A549 (cell line): Measurements from ENCODE around the gene DMAC2. TPM values are rescaled to one million over a fixed set of nuclear protein-coding genes. Genes with fewer than 3 reads are reported as not detected.
A peak's percentile ranks its signal among the peaks of the same experiment; 100 is the strongest.

Experiments used
- ATAC-seq, 2 experiments: fragments of 200-7000 bp in 1 of 2; fragments of >200 bp in 1 of 2; cut with Nextera tagmentation in 1 of 2; cut with Tn5 transposase in 1 of 2; 3 replicates each; pipeline versions ENCODE4 v1.8.0 to v1.9.1; 2018 to 2020; ENCODE audit warnings: mild to moderate bottlenecking in 1 of 2, moderate library complexity in 1 of 2
- CTCF ChIA-PET: fragments of 300-600 bp; sonication (Branson Sonifier 250); formaldehyde crosslinking; extraction: SDS; loops from one replicate; lab custom pipeline; 2021; ENCODE audit warnings: antibody characterized with exemption, inconsistent platforms; lab: Yijun Ruan, JAX
- POLR2A ChIA-PET: fragments of 350-600 bp; formaldehyde crosslinking; extraction: SDS; loops from one replicate; lab custom pipeline; 2021; ENCODE audit warnings: antibody characterized with exemption, inconsistent platforms; lab: Yijun Ruan, JAX
- DNase-seq, 2 experiments: peaks; one replicate each; pipeline versions ENCODE4 v3.0.0 to v3.0.0-alpha.2; 2011 to 2016; ENCODE audit warnings: low read depth in 1 of 2, low spot score in 1 of 2
- FAIRE-seq: peaks from 2 replicates; lab custom pipeline; 2011; peaks lifted over from hg19 to GRCh38; lab: Jason Lieb, UNC
- H3K27ac ChIP-seq, 2 experiments: fragments of >200 bp; sonication (Bioruptor Twin); formaldehyde crosslinking; 3 replicates each; pipeline ENCODE4 v1.5.1; 2016 to 2017
- H3K4me1 ChIP-seq: fragments of >200 bp; sonication (Bioruptor Twin); formaldehyde crosslinking; 3 replicates; pipeline ENCODE4 v1.6.1; 2016
- H3K4me2 ChIP-seq: fragments of >200 bp; sonication (Bioruptor Twin); formaldehyde crosslinking; 3 replicates; pipeline ENCODE4 v1.6.1; 2016
- H3K4me3 ChIP-seq: fragments of >200 bp; sonication (Bioruptor Twin); formaldehyde crosslinking; 3 replicates; pipeline ENCODE4 v1.5.1; 2016
- H3K9me3 ChIP-seq: fragments of >200 bp; sonication (Bioruptor Twin); formaldehyde crosslinking; 3 replicates; pipeline ENCODE4 v1.6.1; 2016
- CBX8 ChIP-seq: fragments of 200-600 bp; sonication (generic); IDR thresholded peaks from 2 replicates; pipeline ENCODE4 v1.6.1; 2016
- CEBPB ChIP-seq, 2 experiments: fragments of >200 bp in 1 of 2; sonication (Bioruptor Twin) in 1 of 2; formaldehyde crosslinking in 1 of 2; IDR thresholded peaks; 2 replicates each; pipeline ENCODE4 v1.6.1; 2012 to 2016
- CHD2 ChIP-seq: fragments of 150-350 bp; IDR thresholded peaks from 2 replicates; pipeline ENCODE4 v1.6.1; 2014; ENCODE audit warnings: low read length; ENCODE audit not compliant: partially characterized antibody
- CHD4 ChIP-seq: fragments of 200-600 bp; sonication (generic); IDR thresholded peaks from 2 replicates; pipeline ENCODE4 v1.6.1; 2016; ENCODE audit warnings: antibody characterized with exemption, mild to moderate bottlenecking, borderline replicate concordance
- EHF ChIP-seq: fragments of 250-450 bp; sonication (Bioruptor Pico); IDR thresholded peaks from 2 replicates; pipeline ENCODE4 v1.5.0; 2020; ENCODE audit warnings: mild to moderate bottlenecking
- EP300 ChIP-seq, 2 experiments: fragments of >200 bp; sonication (Bioruptor Twin); formaldehyde crosslinking; IDR thresholded peaks; 2 replicates in 1 of 2; 3 replicates in 1 of 2; pipeline ENCODE4 v1.6.1; 2016 to 2017
- GATA3 ChIP-seq: IDR thresholded peaks from 2 replicates; pipeline ENCODE4 v1.6.1; 2012; ENCODE audit warnings: borderline replicate concordance
- HDAC2 ChIP-seq: fragments of 200-600 bp; sonication (generic); IDR thresholded peaks from 2 replicates; pipeline ENCODE4 v1.6.1; 2016
- HEYL ChIP-seq: fragments of 250-450 bp; sonication (Bioruptor Pico); IDR thresholded peaks from 2 replicates; pipeline ENCODE4 v1.8.0; 2021; ENCODE audit warnings: mild to moderate bottlenecking, moderate library complexity
- HOXA7 ChIP-seq: fragments of 250-450 bp; sonication (Bioruptor Pico); IDR thresholded peaks from 2 replicates; pipeline ENCODE4 v1.5.0; 2020; ENCODE audit warnings: mild to moderate bottlenecking, moderate library complexity
- KDM1A ChIP-seq: fragments of 200-600 bp; sonication (generic); IDR thresholded peaks from 2 replicates; pipeline ENCODE4 v1.6.1; 2016; ENCODE audit warnings: low read depth, mild to moderate bottlenecking
- KDM5A ChIP-seq: fragments of 200-600 bp; sonication (generic); IDR thresholded peaks from 2 replicates; pipeline ENCODE4 v1.6.1; 2016; ENCODE audit warnings: antibody characterized with exemption, mild to moderate bottlenecking
- PHF8 ChIP-seq: fragments of 200-600 bp; sonication (generic); IDR thresholded peaks from 2 replicates; pipeline ENCODE4 v1.6.1; 2016; ENCODE audit warnings: low read depth, mild to moderate bottlenecking, antibody characterized with exemption, moderate library complexity, borderline replicate concordance
- POLR2AphosphoS2 ChIP-seq: conservative IDR thresholded peaks from 2 replicates; pipeline ENCODE4 v1.6.1; 2012; ENCODE audit warnings: low read length, improper control_type of control experiment, inconsistent platforms
- RAD21 ChIP-seq, 2 experiments: fragments of >200 bp in 1 of 2; sonication (Bioruptor Twin) in 1 of 2; formaldehyde crosslinking in 1 of 2; IDR thresholded peaks in 1 of 2; conservative IDR thresholded peaks in 1 of 2; 2 replicates in 1 of 2; 3 replicates in 1 of 2; pipeline ENCODE4 v1.6.1; 2012 to 2018; ENCODE audit warnings: inconsistent platforms in 1 of 2
- RCOR1 ChIP-seq: fragments of 150-350 bp; IDR thresholded peaks from 2 replicates; pipeline ENCODE4 v1.6.1; 2014; ENCODE audit warnings: antibody characterized with exemption, low read length, low read depth
- RFX5 ChIP-seq: fragments of 450-650 bp; IDR thresholded peaks from 2 replicates; pipeline ENCODE4 v1.7.1; 2014; ENCODE audit warnings: antibody characterized with exemption, mild to moderate bottlenecking, moderate library complexity
- SMC3 ChIP-seq: fragments of >200 bp; sonication (Bioruptor Twin); formaldehyde crosslinking; IDR thresholded peaks from 3 replicates; pipeline ENCODE4 v1.6.1; 2018; ENCODE audit warnings: inconsistent platforms
- TFCP2L1 ChIP-seq: fragments of 250-450 bp; sonication (Bioruptor Pico); IDR thresholded peaks from 2 replicates; pipeline ENCODE4 v1.5.0; 2021; ENCODE audit warnings: mild to moderate bottlenecking
- ZC3H11A ChIP-seq: fragments of 450-650 bp; IDR thresholded peaks from 2 replicates; pipeline ENCODE4 v1.6.1; 2014; ENCODE audit warnings: antibody characterized with exemption, mild to moderate bottlenecking
- ZNF302 ChIP-seq: fragments of 250-450 bp; sonication (Bioruptor Pico); IDR thresholded peaks from 2 replicates; pipeline ENCODE4 v1.9.0; 2021; ENCODE audit warnings: inconsistent platforms, mild to moderate bottlenecking, moderate library complexity
- WGBS: methylation state at CpG from one replicate; pipeline ENCODE4 v1.1.6; 2017; ENCODE audit errors: missing lambda C conversion rate; 5-methylcytosine and 5-hydroxymethylcytosine counted together
- polyA plus RNA-seq, 4 experiments: library from polyadenylated mRNA; depleted of rRNA in 3 of 4; stranded (reverse); fragments of >200 nt; fragmentation: RNase III in 1 of 4; extraction: RNeasy Plus Mini Kit Qiagen cat#74134 plus additional on column Dnase treatment in 1 of 4; gene quantifications; 2 replicates in 3 of 4; 3 replicates in 1 of 4; pipeline ENCODE4 v1.2.3, GENCODE V29; 2011 to 2017
- TF ChIP-seq, protein P1 (sequence below): fragments of >200 bp; sonication (Bioruptor Twin); formaldehyde crosslinking; IDR thresholded peaks from 3 replicates; pipeline ENCODE4 v1.5.1; 2016
- TF ChIP-seq, protein P2 (sequence below): fragments of 250-450 bp; sonication (Bioruptor Pico); IDR thresholded peaks from 2 replicates; pipeline ENCODE4 v1.5.0; 2021; ENCODE audit warnings: mild to moderate bottlenecking, moderate library complexity, borderline replicate concordance
- TF ChIP-seq, protein P3 (sequence below): fragments of 200-600 bp; sonication (generic); IDR thresholded peaks from 2 replicates; pipeline ENCODE4 v1.6.1; 2016; ENCODE audit warnings: antibody characterized with exemption, mild to moderate bottlenecking, moderate library complexity
- TF ChIP-seq, protein P4 (sequence below): fragments of 450-650 bp; IDR thresholded peaks from 2 replicates; pipeline ENCODE4 v1.6.1; 2014; ENCODE audit warnings: antibody characterized with exemption

Gene DMAC2
- polyA plus RNA-seq, 2 of the 4 experiments (the other 2 are of a cell fraction), result 132 to 155 TPM

DNA sequence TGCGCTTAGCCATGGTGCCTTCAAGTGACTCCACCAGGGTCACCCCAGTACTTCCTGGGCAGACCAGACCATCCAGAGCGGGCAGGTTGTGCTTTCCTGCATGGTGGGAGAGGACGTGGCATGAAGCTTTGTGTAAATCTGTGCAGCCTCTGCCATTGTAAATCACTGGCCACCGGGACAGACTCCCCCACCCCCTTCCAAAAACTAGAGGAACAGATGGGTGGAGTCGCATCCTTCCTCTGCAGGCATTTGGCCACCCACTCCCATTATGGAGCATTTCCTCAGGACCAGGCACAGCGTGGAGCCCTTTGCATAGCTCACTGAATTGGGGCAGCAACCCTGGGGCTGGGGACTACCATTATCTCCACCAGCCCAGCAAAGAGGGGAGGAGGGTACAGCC, 33.9 kb downstream of the DMAC2 start:
- POLR2A ChIA-PET, result interaction anchor here (0.6 to 2.2 kb wide), 2 partner anchors 34 to 35 kb away, joined by 8 to 10 read pairs; partner anchors contain the start of gene DMAC2
- Histone ChIP-seq H3K4me3 (no peak overlapping the region), H3K27ac (no peak overlapping the region), H3K4me2 (no peak overlapping the region), H3K9me3 (no peaks in the 10 kb centered on the region), H3K4me1 (peaks cover 12% of the 10 kb centered on the region)
- no peak for FAIRE-seq
- TF ChIP-seq ZNF302 (CRISPR knock-in tag) (no peak), KDM5A (no peak), KDM1A (no peak), POLR2AphosphoS2 (no peak), PHF8 (no peak), SMC3 (no peak), ZC3H11A (no peak), EP300 (IDR thresholded peaks at IDR 0.05) (no peak), HEYL (CRISPR knock-in tag) (no peak), RCOR1 (no peak), CHD4 (no peak), CHD2 (no peak), EHF (no peak), GATA3 (no peak), RFX5 (no peak), TFCP2L1 (no peak)
- TF ChIP-seq, protein P1, sequence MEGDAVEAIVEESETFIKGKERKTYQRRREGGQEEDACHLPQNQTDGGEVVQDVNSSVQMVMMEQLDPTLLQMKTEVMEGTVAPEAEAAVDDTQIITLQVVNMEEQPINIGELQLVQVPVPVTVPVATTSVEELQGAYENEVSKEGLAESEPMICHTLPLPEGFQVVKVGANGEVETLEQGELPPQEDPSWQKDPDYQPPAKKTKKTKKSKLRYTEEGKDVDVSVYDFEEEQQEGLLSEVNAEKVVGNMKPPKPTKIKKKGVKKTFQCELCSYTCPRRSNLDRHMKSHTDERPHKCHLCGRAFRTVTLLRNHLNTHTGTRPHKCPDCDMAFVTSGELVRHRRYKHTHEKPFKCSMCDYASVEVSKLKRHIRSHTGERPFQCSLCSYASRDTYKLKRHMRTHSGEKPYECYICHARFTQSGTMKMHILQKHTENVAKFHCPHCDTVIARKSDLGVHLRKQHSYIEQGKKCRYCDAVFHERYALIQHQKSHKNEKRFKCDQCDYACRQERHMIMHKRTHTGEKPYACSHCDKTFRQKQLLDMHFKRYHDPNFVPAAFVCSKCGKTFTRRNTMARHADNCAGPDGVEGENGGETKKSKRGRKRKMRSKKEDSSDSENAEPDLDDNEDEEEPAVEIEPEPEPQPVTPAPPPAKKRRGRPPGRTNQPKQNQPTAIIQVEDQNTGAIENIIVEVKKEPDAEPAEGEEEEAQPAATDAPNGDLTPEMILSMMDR, result no peak
- TF ChIP-seq, protein P2, sequence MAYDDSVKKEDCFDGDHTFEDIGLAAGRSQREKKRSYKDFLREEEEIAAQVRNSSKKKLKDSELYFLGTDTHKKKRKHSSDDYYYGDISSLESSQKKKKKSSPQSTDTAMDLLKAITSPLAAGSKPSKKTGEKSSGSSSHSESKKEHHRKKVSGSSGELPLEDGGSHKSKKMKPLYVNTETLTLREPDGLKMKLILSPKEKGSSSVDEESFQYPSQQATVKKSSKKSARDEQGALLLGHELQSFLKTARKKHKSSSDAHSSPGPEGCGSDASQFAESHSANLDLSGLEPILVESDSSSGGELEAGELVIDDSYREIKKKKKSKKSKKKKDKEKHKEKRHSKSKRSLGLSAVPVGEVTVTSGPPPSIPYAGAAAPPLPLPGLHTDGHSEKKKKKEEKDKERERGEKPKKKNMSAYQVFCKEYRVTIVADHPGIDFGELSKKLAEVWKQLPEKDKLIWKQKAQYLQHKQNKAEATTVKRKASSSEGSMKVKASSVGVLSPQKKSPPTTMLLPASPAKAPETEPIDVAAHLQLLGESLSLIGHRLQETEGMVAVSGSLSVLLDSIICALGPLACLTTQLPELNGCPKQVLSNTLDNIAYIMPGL (CRISPR knock-in tag), result no peak
- TF ChIP-seq, protein P3, sequence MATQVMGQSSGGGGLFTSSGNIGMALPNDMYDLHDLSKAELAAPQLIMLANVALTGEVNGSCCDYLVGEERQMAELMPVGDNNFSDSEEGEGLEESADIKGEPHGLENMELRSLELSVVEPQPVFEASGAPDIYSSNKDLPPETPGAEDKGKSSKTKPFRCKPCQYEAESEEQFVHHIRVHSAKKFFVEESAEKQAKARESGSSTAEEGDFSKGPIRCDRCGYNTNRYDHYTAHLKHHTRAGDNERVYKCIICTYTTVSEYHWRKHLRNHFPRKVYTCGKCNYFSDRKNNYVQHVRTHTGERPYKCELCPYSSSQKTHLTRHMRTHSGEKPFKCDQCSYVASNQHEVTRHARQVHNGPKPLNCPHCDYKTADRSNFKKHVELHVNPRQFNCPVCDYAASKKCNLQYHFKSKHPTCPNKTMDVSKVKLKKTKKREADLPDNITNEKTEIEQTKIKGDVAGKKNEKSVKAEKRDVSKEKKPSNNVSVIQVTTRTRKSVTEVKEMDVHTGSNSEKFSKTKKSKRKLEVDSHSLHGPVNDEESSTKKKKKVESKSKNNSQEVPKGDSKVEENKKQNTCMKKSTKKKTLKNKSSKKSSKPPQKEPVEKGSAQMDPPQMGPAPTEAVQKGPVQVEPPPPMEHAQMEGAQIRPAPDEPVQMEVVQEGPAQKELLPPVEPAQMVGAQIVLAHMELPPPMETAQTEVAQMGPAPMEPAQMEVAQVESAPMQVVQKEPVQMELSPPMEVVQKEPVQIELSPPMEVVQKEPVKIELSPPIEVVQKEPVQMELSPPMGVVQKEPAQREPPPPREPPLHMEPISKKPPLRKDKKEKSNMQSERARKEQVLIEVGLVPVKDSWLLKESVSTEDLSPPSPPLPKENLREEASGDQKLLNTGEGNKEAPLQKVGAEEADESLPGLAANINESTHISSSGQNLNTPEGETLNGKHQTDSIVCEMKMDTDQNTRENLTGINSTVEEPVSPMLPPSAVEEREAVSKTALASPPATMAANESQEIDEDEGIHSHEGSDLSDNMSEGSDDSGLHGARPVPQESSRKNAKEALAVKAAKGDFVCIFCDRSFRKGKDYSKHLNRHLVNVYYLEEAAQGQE, result no peak
- DNase-seq, result no peak
- no peak for ATAC-seq
- WGBS, result 91% methylated on average over 6 of the region's 6 CpGs
- CTCF ChIA-PET, result interaction anchor here (0.6 to 2.0 kb wide), 10 partner anchors 9 to 278 kb away, joined by 3 to 9 read pairs (median 4); no protein-coding TSS in a partner anchor

DNA sequence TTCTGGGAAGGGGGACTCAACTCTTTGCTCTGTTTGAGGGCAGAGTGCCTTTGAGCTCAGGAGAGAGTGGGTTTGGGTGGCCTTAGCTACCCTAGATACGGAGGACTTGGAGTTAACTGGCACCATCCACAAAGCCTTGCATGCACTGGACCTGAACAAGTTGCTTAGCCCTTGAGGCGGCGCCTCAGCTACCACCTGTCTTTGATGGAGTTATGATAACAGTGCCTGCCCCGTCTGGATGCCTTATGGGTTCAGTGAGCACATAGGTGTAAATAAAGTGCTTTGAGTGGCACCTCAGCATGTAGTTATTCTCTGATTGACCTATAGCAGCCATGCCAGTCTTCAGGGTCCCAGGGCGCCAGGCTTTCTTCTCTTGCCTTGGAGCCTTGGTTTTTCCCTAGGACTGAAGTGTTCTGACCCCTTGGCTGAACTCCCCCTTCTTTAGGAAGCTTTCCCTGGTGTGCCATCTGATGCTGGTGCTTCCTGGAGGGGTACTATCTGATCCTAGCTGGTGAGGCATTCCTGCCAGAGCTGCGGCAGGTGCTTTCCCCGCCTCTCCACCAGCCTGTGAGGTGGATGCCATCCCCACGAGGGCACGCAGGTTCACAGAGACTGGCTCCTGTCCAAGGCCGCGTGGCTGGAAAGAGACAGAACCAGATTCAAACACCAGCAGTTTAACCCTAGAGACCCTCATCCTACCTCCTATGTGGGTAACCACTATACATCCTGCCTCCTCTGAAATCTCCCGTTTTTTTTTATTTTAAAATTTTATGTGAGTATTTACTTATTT, 36.3 kb downstream of the DMAC2 start:
- POLR2A ChIA-PET, result interaction anchor here (0.8 kb wide), 1 partner anchor 36 kb away, joined by 4 read pairs; the partner anchor contains the start of gene DMAC2
- CTCF ChIA-PET, result interaction anchor here (0.8 to 1.6 kb wide), 5 partner anchors 23 to 167 kb away, joined by 3 to 7 read pairs (median 4); no protein-coding TSS in a partner anchor
- ATAC-seq, result 0 out of 6 replicates have a peak, but pooled peaks of 1 of the 2 experiments have one; percentile 6
- Histone ChIP-seq H3K9me3 (no peaks in the 10 kb centered on the region), H3K4me1 (peaks cover 9% of the 10 kb centered on the region), H3K4me3 (no peak overlapping the region), H3K27ac (no peak overlapping the region), H3K4me2 (no peak overlapping the region)
- no peak for DNase-seq
- WGBS, result 83% methylated on average over 12 of the region's 12 CpGs
- no peak for FAIRE-seq
- TF ChIP-seq CEBPB (IDR thresholded peaks at IDR 0.05) (no peak), RAD21 (conservative IDR thresholded peaks at IDR 0.05 in 1 of 2, IDR thresholded peaks at IDR 0.05 in 1 of 2) (no peak), EP300 (IDR thresholded peaks at IDR 0.05) (no peak), HOXA7 (CRISPR knock-in tag) (no peak), HDAC2 (no peak), CBX8 (no peak), SMC3 (no peak)
- TF ChIP-seq, protein P4, sequence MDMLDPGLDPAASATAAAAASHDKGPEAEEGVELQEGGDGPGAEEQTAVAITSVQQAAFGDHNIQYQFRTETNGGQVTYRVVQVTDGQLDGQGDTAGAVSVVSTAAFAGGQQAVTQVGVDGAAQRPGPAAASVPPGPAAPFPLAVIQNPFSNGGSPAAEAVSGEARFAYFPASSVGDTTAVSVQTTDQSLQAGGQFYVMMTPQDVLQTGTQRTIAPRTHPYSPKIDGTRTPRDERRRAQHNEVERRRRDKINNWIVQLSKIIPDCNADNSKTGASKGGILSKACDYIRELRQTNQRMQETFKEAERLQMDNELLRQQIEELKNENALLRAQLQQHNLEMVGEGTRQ, result no peak
- TF ChIP-seq, protein P1, result no peak
